ENCODE measurements around the gene SLC25A29.
"Not testable (repeated sequence)": the region's sequence is repeated elsewhere in the genome, so short reads cannot be mapped to it uniquely, and the experiment has no call there.

The SLC25A29 gene

DNA sequence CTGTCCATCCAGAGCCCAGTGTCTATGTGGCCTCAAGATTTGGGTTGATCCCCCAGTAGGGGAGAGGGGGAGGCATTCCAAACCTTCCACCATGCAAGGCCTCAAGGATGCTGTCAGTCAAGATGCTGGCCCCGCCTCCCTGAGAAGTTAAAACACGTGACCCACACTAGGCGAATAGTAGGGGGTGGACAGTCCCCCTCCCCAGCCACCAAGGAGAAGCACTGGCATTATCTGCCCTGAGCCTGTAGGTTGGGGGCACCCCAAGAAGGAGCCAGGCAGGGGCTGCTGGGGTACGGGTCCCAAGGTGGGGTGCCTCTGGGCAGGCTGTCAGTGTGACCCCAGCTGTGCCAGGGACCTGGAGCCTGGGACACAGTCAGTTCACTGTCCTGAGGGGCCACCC is 2.3 kb downstream of the SLC25A29 start:
- no peak for TF ChIP-seq CTCF (IDR thresholded peaks at IDR 0.05; ENCODE audit: low read depth, low read length)
- no peak overlapping the region for H3K4me3 ChIP-seq (replicated peaks in 1 of 2; ENCODE audit: low read depth in 2 of 2, low read length in 2 of 2)
- DNase-seq (ENCODE audit: low read depth in 2 of 2): no peak

DNA sequence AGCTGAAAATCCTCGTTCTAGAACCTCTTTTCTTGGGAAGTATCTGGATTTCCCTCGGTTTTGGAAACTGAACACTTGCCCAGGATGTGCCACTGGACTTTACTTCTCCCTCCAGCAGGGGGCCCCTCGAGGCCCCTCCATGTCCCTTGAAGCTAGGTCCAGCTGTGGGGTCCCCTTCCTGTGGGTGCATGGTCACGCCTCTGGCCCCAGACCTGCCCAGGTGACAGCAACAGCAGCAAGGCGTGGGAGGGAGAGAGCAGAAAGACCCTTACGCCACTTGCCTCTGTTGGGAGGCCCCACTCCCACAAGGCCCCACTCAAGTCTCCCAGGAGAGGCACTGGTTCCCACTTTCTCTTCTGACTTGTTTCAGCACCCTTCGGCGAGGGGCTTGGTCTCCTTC is 3.1 kb downstream of the SLC25A29 start:
- peak; percentile 76 for TF ChIP-seq CTCF (IDR thresholded peaks at IDR 0.05; ENCODE audit: low read depth, low read length)
- no peak overlapping the region for H3K4me3 ChIP-seq (replicated peaks in 1 of 2; ENCODE audit: low read depth in 2 of 2, low read length in 2 of 2)
- DNase-seq (ENCODE audit: low read depth in 2 of 2): peak in 1 of 2 donors; percentile 38

- no peak for TF ChIP-seq CTCF (IDR thresholded peaks at IDR 0.05; ENCODE audit: low read depth, low read length)
Observed at GRCh38 chr14:100302616-100303015, 3.6 kb downstream of the SLC25A29 start.

DNA sequence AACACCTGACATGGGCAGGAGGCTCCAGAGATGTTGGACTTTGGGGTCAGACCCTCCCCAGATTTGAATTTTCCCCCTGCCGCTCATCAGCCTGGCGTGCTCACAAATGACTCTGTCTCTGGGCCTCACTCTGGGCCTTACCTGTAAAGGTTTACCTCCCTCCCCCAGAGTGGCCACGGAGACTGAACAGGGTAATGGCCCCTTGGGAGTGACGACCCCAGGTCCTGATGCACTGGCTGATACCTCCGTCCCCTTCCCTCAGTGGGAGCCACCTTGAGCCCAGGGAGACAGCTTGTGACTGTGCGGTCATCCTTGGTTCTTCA is 7.0 kb downstream of the SLC25A29 start:
- no peak overlapping the region for H3K4me3 ChIP-seq (replicated peaks in 1 of 2; ENCODE audit: low read depth in 2 of 2, low read length in 2 of 2)
- no peak for TF ChIP-seq CTCF (IDR thresholded peaks at IDR 0.05; ENCODE audit: low read depth, low read length)
- DNase-seq (ENCODE audit: low read depth in 2 of 2): no peak

More at GRCh38 chr14:100302616-100303015, 3.6 kb downstream of the SLC25A29 start:
- no peak overlapping the region for H3K4me3 ChIP-seq (replicated peaks in 1 of 2; ENCODE audit: low read depth in 2 of 2, low read length in 2 of 2)
- DNase-seq (ENCODE audit: low read depth in 2 of 2): no peak

GRCh38 chr14:100298551-100299237 is 7.5 kb downstream of the SLC25A29 start:
- no peak for TF ChIP-seq CTCF (IDR thresholded peaks at IDR 0.05; ENCODE audit: low read depth, low read length)
- no peak for DNase-seq (ENCODE audit: low read depth in 2 of 2)
- no peak overlapping the region for H3K4me3 ChIP-seq (replicated peaks in 1 of 2; ENCODE audit: low read depth in 2 of 2, low read length in 2 of 2)

DNA sequence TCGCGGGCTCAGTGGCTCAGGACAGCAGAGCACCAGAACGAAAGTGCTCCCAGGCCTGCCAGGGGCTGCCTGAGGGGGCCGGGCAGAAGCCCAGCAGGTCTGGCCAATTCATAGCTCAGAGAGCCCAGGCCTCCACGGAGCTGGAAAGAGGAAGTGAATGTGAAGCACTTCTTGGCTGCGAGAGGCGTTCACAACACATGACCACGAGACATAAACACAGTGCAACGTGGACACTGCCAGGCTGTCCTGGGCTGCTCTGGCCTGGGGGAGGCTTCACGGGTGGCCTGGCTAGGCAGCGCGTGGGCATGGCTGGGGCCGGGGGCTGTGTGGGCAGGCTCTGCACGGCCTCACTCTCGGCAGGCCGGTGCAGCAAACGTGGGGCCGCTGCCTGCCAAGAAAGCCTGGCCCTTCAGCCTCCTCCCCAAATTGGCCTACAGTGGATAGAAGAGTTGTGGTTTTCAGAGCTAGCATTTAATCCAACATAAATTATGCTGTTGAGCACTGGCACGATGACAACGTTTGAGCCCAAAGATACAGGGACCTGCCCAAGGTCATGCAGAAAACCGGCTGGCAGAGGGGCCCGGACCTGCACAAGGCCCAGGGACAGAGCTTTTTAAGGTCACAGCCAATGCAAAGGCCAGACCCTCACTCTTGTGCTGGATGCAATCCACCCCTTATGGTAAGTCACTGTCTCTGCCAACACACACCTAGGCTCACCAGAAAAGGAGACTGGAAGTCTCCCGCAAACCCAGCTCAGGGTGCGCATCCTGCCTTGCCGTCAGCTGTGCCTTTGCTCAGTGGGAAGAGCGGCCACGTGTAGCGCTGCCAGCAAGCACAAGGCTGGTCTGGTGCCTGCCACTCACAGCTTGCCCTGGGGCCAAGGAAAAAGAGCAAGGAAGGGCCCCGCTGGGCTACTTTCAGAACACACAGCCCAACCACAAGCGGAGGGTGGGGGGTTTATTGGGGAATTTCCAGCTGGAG is 8.6 kb downstream of the SLC25A29 start:
- no peak overlapping the region for H3K4me3 ChIP-seq (replicated peaks in 1 of 2; ENCODE audit: low read depth in 2 of 2, low read length in 2 of 2)
- peak; percentile 52 to 88 for DNase-seq (ENCODE audit: low read depth in 2 of 2)
- no peak for TF ChIP-seq CTCF (IDR thresholded peaks at IDR 0.05; ENCODE audit: low read depth, low read length)

DNA sequence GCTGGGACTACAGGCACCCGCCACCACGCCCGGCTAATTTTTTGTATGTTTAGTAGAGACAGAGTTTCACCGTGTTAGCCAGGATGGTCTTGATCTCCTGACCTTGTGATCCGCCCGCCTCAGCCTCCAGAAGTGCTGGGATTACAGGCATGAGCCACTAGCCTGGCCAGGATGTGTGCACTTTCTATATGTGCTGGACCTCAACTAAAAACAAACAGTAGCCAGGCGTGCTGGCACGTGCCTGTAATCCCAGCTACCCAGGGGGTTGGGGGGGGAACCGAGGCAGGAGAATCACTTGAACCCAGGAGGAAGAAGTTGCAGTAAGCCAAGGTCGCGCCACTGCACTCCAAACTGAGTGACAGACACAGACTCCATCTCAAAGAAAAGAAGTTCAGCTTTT is 9.5 kb downstream of the SLC25A29 start:
- not testable (repeated sequence) for DNase-seq (ENCODE audit: low read depth in 2 of 2); H3K4me3 ChIP-seq (replicated peaks in 1 of 2; ENCODE audit: low read depth in 2 of 2, low read length in 2 of 2)
